ENCODE results near the gene PFKFB1. TPM values are rescaled to one million over a fixed set of nuclear protein-coding genes. Genes with fewer than 3 reads are reported as not detected.

The PFKFB1 gene
- total and polyA plus RNA-seq, 9 of the 15 experiments (the other 6 are each of a cell fraction or from before 2014, with no cell fraction given) = 0.07 to 0.24 (median 0.15) TPM; not detected in 2

- TSS peak; percentile 80 for BruUV-seq (replicated peaks)
- POLR2A ChIA-PET = interaction anchor here (0.5 to 2.0 kb wide), 7 partner anchors 9 to 468 kb away, joined by 3 to 18 read pairs (median 3); no protein-coding TSS in a partner anchor
- Histone ChIP-seq H4K20me1 (replicated peaks; ENCODE audit: control insufficient read depth, insufficient read depth, low read length) (no peaks in the 10 kb centered on the region), H3K4me3 (peak within 1 kb of the TSS; percentile 60), H3K9ac (ENCODE audit: insufficient read depth in 1 of 2, low read depth in 2 of 2, low read length in 2 of 2) (peak within 1 kb of the TSS; percentile 88 to 91), H3K36me3 (ENCODE audit: control insufficient read depth, insufficient read depth, low read length) (peaks cover 34% of the 10 kb centered on the region), H3K79me2 (ENCODE audit: control insufficient read depth, insufficient read depth, low read length) (peaks cover 24% of the 10 kb centered on the region), H3K9me1 (ENCODE audit: control insufficient read depth, insufficient read depth, low read length) (no peaks in the 10 kb centered on the region), H3K4me1 (replicated peaks in 1 of 2; ENCODE audit: control insufficient read depth in 2 of 2, insufficient read depth in 2 of 2, low read length in 2 of 2) (peaks cover 4 to 13% of the 10 kb centered on the region in 2 experiments; a peak in 3 of 5 replicates), H3K27ac (ENCODE audit: extremely low read depth, low read depth, low read length) (peak within 1 kb of the TSS; percentile 94), H3K9me3 (replicated peaks; ENCODE audit: control insufficient read depth, insufficient read depth, low read depth, low read length) (no peaks in the 10 kb centered on the region), H3K27me3 (ENCODE audit: control insufficient read depth in 2 of 2, insufficient read depth in 2 of 2, low read length in 2 of 2) (0 out of 5 replicates have a peak, but pooled peaks cover 0 to under 1% of the 10 kb centered on the region in 2 experiments), H2AFZ (ENCODE audit: low read depth, low read length) (peak within 1 kb of the TSS; percentile 98), H3K4me2 (ENCODE audit: insufficient read depth, low read length) (peak within 1 kb of the TSS; percentile 88)
- 3% methylated on average over 32 of the region's 55 CpGs for WGBS (ENCODE audit: insufficient coverage, low coverage, missing lambda C conversion rate)
- peak; percentile 79 to 94 (median 83) for DNase-seq (ENCODE audit: extremely low read depth in 1 of 4, low spot score in 3 of 4)
- FAIRE-seq = peak; percentile 97
- intact Hi-C loops (cut with micrococcal nuclease) = loop anchor here (10.0 kb wide), 1 partner anchor 55 kb away; no protein-coding TSS in a partner anchor
- peak; percentile 97 for ATAC-seq
- CTCF ChIA-PET (ENCODE audit: low intra/inter-chr PET ratio) = no interaction called here
- in situ Hi-C loops (cut with MboI) = no loop called here
- TF ChIP-seq CBX1 (IDR thresholded peaks at IDR 0.05; ENCODE audit: low read depth) (0 out of 2 replicates have a peak, but pooled peaks have one; percentile 21), MEIS2 (IDR thresholded peaks at IDR 0.05; ENCODE audit: partially characterized antibody) (peak; percentile 49), GMEB1 (CRISPR knock-in tag; IDR thresholded peaks at IDR 0.05) (peak; percentile 87), ATF1 (CRISPR knock-in tag; IDR thresholded peaks at IDR 0.05) (no peak), ATF1 (tag; IDR thresholded peaks at IDR 0.05) (peak; percentile 86), HDAC2 (IDR thresholded peaks at IDR 0.05) (no peak), TAF1 (IDR thresholded peaks at IDR 0.05; ENCODE audit: control insufficient read depth, extremely low read depth, insufficient read depth, low read length, severe bottlenecking) (peak; percentile 55), ZNF436 (CRISPR knock-in tag; IDR thresholded peaks at IDR 0.05) (no peak)
- TF ChIP-seq, protein P1, sequence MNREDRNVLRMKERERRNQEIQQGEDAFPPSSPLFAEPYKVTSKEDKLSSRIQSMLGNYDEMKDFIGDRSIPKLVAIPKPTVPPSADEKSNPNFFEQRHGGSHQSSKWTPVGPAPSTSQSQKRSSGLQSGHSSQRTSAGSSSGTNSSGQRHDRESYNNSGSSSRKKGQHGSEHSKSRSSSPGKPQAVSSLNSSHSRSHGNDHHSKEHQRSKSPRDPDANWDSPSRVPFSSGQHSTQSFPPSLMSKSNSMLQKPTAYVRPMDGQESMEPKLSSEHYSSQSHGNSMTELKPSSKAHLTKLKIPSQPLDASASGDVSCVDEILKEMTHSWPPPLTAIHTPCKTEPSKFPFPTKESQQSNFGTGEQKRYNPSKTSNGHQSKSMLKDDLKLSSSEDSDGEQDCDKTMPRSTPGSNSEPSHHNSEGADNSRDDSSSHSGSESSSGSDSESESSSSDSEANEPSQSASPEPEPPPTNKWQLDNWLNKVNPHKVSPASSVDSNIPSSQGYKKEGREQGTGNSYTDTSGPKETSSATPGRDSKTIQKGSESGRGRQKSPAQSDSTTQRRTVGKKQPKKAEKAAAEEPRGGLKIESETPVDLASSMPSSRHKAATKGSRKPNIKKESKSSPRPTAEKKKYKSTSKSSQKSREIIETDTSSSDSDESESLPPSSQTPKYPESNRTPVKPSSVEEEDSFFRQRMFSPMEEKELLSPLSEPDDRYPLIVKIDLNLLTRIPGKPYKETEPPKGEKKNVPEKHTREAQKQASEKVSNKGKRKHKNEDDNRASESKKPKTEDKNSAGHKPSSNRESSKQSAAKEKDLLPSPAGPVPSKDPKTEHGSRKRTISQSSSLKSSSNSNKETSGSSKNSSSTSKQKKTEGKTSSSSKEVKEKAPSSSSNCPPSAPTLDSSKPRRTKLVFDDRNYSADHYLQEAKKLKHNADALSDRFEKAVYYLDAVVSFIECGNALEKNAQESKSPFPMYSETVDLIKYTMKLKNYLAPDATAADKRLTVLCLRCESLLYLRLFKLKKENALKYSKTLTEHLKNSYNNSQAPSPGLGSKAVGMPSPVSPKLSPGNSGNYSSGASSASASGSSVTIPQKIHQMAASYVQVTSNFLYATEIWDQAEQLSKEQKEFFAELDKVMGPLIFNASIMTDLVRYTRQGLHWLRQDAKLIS (CRISPR knock-in tag; IDR thresholded peaks at IDR 0.05) = no peak
These were observed 6.0 kb upstream of the PFKFB1 start, which contains the start of gene APEX2 for GRCh38 chrX:54999717-55000598. APEX2 (plus strand) TSS chrX:55000363; CDS start chrX:55000423, 60 bp downstream.

Measured in K562 (cell line).